GM12873 (cell line): ENCODE data around the gene AACS.

ENCODE experiments used
- CTCF ChIP-seq: IDR thresholded peaks from 2 replicates; pipeline ENCODE4 v1.5.1; 2012; ENCODE audit warnings: low read depth, mild to moderate bottlenecking, moderate library complexity, low read length, control low read depth; ENCODE audit not compliant: insufficient read depth; ENCODE audit errors: missing control alignments

Gene AACS

GRCh38 chr12:125024949-125025563 is 40.2 kb upstream of the AACS start:
- no peak for TF ChIP-seq CTCF

GRCh38 chr12:125025606-125026235 is 39.5 kb upstream of the AACS start:
- no peak for TF ChIP-seq CTCF

GRCh38 chr12:125028106-125028505 is 37.1 kb upstream of the AACS start:
- TF ChIP-seq CTCF = no peak

- no peak for TF ChIP-seq CTCF
Measured at GRCh38 chr12:125029761-125030358, 35.4 kb upstream of the AACS start.

GRCh38 chr12:125032466-125033152 is 32.6 kb upstream of the AACS start:
- TF ChIP-seq CTCF = no peak

- TF ChIP-seq CTCF = no peak
Measured at GRCh38 chr12:125033288-125033687, 31.9 kb upstream of the AACS start.

GRCh38 chr12:125038976-125039625 is 26.1 kb upstream of the AACS start:
- TF ChIP-seq CTCF = no peak
